ENCODE measurements around the gene SMOC1.

- TF ChIP-seq GATA2 (CRISPR knock-in tag; IDR thresholded peaks at IDR 0.05) = no peak
- TF ChIP-seq ARID2 (IDR thresholded peaks at IDR 0.05) = no peak
- TF ChIP-seq CBFB (CRISPR knock-in tag; IDR thresholded peaks at IDR 0.05) = no peak
- TF ChIP-seq, protein P1, sequence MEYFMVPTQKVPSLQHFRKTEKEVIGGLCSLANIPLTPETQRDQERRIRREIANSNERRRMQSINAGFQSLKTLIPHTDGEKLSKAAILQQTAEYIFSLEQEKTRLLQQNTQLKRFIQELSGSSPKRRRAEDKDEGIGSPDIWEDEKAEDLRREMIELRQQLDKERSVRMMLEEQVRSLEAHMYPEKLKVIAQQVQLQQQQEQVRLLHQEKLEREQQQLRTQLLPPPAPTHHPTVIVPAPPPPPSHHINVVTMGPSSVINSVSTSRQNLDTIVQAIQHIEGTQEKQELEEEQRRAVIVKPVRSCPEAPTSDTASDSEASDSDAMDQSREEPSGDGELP (CRISPR knock-in tag; IDR thresholded peaks at IDR 0.05; ENCODE audit: borderline replicate concordance) = no peak
- no peak for TF ChIP-seq SIN3A (IDR thresholded peaks at IDR 0.05; ENCODE audit: borderline replicate concordance in 2 of 2, control insufficient read depth in 1 of 2, low read depth in 2 of 2, low read length in 2 of 2)
- no peak for TF ChIP-seq MAFK (IDR thresholded peaks at IDR 0.05; ENCODE audit: low read length)
- TF ChIP-seq KAT2B (IDR thresholded peaks at IDR 0.05; ENCODE audit: low read depth, low read length) = no peak
- TF ChIP-seq FOS (IDR thresholded peaks at IDR 0.05; ENCODE audit: extremely low read depth, insufficient read length) = no peak
- TF ChIP-seq CREB1 (IDR thresholded peaks at IDR 0.05) = no peak
- no peak for TF ChIP-seq CREB1 (CRISPR knock-in tag; IDR thresholded peaks at IDR 0.05)
- TF ChIP-seq TAF1 (IDR thresholded peaks at IDR 0.05; ENCODE audit: control insufficient read depth, extremely low read depth, insufficient read depth, low read length, severe bottlenecking) = no peak
- TF ChIP-seq RAD21 (CRISPR knock-in tag; conservative IDR thresholded peaks at IDR 0.05 in 1 of 2, IDR thresholded peaks at IDR 0.05 in 1 of 2) = no peak
- TF ChIP-seq ZNF224 (CRISPR knock-in tag; IDR thresholded peaks at IDR 0.05) = no peak
- no peak for TF ChIP-seq ZBTB26 (CRISPR knock-in tag; IDR thresholded peaks at IDR 0.05)
Observed at GRCh38 chr14:70011708-70012107, 132.5 kb downstream of the SMOC1 start.
